GM12878 (cell line): ENCODE data around the gene CDK16. TPM values are rescaled to one million over a fixed set of nuclear protein-coding genes. Genes with fewer than 3 reads are reported as not detected.
A peak's percentile ranks its signal among the peaks of the same experiment; 100 is the strongest.

ENCODE experiments used
- ATAC-seq: fragments of 200-7000 bp; cut with Tn5 transposase; 3 replicates; pipeline ENCODE4 v1.9.1; 2020; ENCODE audit warnings: mild to moderate bottlenecking, moderate library complexity
- BruUV-seq: library from RNA; stranded (reverse); fragments of 400-500 nt; replicated peaks from 2 replicates; lab custom pipeline; 2021; lab: Mats Ljungman, UMichigan
- CTCF ChIA-PET: fragments of 300-600 bp; sonication (Branson Sonifier 250); formaldehyde crosslinking; extraction: SDS; loops from one replicate; lab custom pipeline; 2021; ENCODE audit warnings: inconsistent platforms; lab: Yijun Ruan, JAX
- POLR2A ChIA-PET: fragments of 350-600 bp; formaldehyde crosslinking; extraction: SDS; loops from one replicate; lab custom pipeline; 2021; ENCODE audit warnings: inconsistent platforms; lab: Charles Lee
- RAD21 ChIA-PET: fragments of 300-600 bp; sonication (Branson Sonifier 250); formaldehyde crosslinking; loops from one replicate; lab custom pipeline; 2023; ENCODE audit warnings: antibody characterized with exemption; ENCODE audit not compliant: unreplicated experiment; lab: Charles Lee
- SMC1A ChIA-PET: fragments of 300-600 bp; sonication (Branson Sonifier 250); formaldehyde crosslinking; loops from one replicate; lab custom pipeline; 2023; ENCODE audit not compliant: unreplicated experiment, uncharacterized antibody; lab: Charles Lee
- DNase-seq: peaks from one replicate; pipeline ENCODE4 v3.0.0-alpha.2; 2011; ENCODE audit warnings: low read depth, low spot score
- FAIRE-seq: peaks from 3 replicates; lab custom pipeline; 2011; peaks lifted over from hg19 to GRCh38; lab: Jason Lieb, UNC
- H2AFZ ChIP-seq: 2 replicates; pipeline ENCODE4 v1.6.0; 2011; ENCODE audit warnings: low read depth, low read length, control low read depth; ENCODE audit not compliant: control insufficient read depth
- H3K27ac ChIP-seq: 2 replicates; pipeline ENCODE4 v1.5.1; 2011; ENCODE audit warnings: control low read depth; ENCODE audit not compliant: control insufficient read depth, insufficient read depth
- H3K27me3 ChIP-seq, 2 experiments: replicated peaks in 1 of 2; 2 replicates each; pipeline versions ENCODE4 v1.6.0 to v1.6.1; 2011; ENCODE audit warnings: low read length in 1 of 2; ENCODE audit not compliant: control insufficient read depth in 2 of 2, insufficient read depth in 2 of 2
- H3K36me3 ChIP-seq, 2 experiments: 2 replicates each; pipeline ENCODE4 v1.5.1; 2011; ENCODE audit warnings: low read length in 1 of 2; ENCODE audit not compliant: control insufficient read depth in 2 of 2, insufficient read depth in 2 of 2
- H3K4me1 ChIP-seq: 2 replicates; pipeline ENCODE4 v1.6.1; 2011; ENCODE audit warnings: mild to moderate bottlenecking, low read length, moderate library complexity, mixed read lengths; ENCODE audit not compliant: control insufficient read depth, insufficient read depth
- H3K4me2 ChIP-seq: 2 replicates; pipeline ENCODE4 v1.6.0; 2011; ENCODE audit warnings: control low read depth; ENCODE audit not compliant: control insufficient read depth, insufficient read depth
- H3K4me3 ChIP-seq: fragments of 200-600 bp; sonication (generic); 2 replicates; pipeline ENCODE4 v1.5.1; 2016
- H3K79me2 ChIP-seq: 2 replicates; pipeline ENCODE4 v1.6.0; 2011; ENCODE audit warnings: low read length; ENCODE audit not compliant: control insufficient read depth, insufficient read depth
- H3K9ac ChIP-seq: 2 replicates; pipeline ENCODE4 v1.8.0; 2011; ENCODE audit warnings: low read length, control low read depth, mixed read lengths; ENCODE audit not compliant: control insufficient read depth, insufficient read depth
- H3K9me3 ChIP-seq: replicated peaks from 3 replicates; pipeline ENCODE4 v1.5.1; 2011; ENCODE audit warnings: mild to moderate bottlenecking, low read length; ENCODE audit not compliant: control insufficient read depth, insufficient read depth
- H4K20me1 ChIP-seq: 2 replicates; pipeline ENCODE4 v1.6.0; 2011; ENCODE audit not compliant: control insufficient read depth, insufficient read depth
- EGR1 ChIP-seq, 2 experiments: IDR thresholded peaks; 1 replicate in 1 of 2; 2 replicates in 1 of 2; pipeline ENCODE4 v1.6.1; 2011 to 2012; ENCODE audit warnings: low read depth in 2 of 2, low read length in 2 of 2, borderline replicate concordance in 1 of 2, mild to moderate bottlenecking in 1 of 2, moderate library complexity in 1 of 2
- EP300 ChIP-seq, 2 experiments: fragments of 150-350 bp in 1 of 2; IDR thresholded peaks; 2 replicates each; pipeline ENCODE4 v1.6.1; 2011 to 2012; ENCODE audit warnings: low read depth in 2 of 2, low read length in 2 of 2, borderline replicate concordance in 1 of 2, improper control_type of control experiment in 1 of 2, inconsistent platforms in 1 of 2; ENCODE audit not compliant: control insufficient read depth in 1 of 2
- FOXM1 ChIP-seq: IDR thresholded peaks from 2 replicates; pipeline ENCODE4 v1.6.1; 2012; ENCODE audit warnings: low read depth, mild to moderate bottlenecking, inconsistent platforms, low read length, moderate library complexity
- GABPA ChIP-seq: IDR thresholded peaks from 2 replicates; pipeline ENCODE4 v1.6.1; 2014; ENCODE audit warnings: antibody characterized with exemption, low read depth, mild to moderate bottlenecking, inconsistent platforms
- HDAC6 ChIP-seq: fragments of 200-600 bp; sonication (generic); IDR thresholded peaks from one replicate; pipeline ENCODE4 v1.8.0; 2017; ENCODE audit warnings: antibody characterized with exemption; ENCODE audit not compliant: unreplicated experiment
- IRF4 ChIP-seq: IDR thresholded peaks from 2 replicates; pipeline ENCODE4 v1.6.1; 2011; ENCODE audit warnings: low read depth, low read length
- JUNB ChIP-seq: IDR thresholded peaks from 2 replicates; pipeline ENCODE4 v1.6.1; 2016; ENCODE audit warnings: antibody characterized with exemption, mild to moderate bottlenecking
- JUND ChIP-seq: IDR thresholded peaks from 2 replicates; pipeline ENCODE4 v1.6.1; 2012; ENCODE audit warnings: low read depth, mild to moderate bottlenecking, low read length, improper control_type of control experiment, moderate library complexity
- MYB ChIP-seq: fragments of 150-350 bp; IDR thresholded peaks from 2 replicates; pipeline ENCODE4 v1.6.1; 2014; ENCODE audit warnings: mild to moderate bottlenecking, low read depth, low read length, borderline replicate concordance
- NFXL1 ChIP-seq: fragments of 450-650 bp; IDR thresholded peaks from 2 replicates; pipeline ENCODE4 v1.6.1; 2017; ENCODE audit warnings: antibody characterized with exemption, mild to moderate bottlenecking, borderline replicate concordance
- PML ChIP-seq: IDR thresholded peaks from 2 replicates; pipeline ENCODE4 v1.6.1; 2012; ENCODE audit warnings: low read length, inconsistent platforms
- POLR2A ChIP-seq: IDR thresholded peaks from 2 replicates; pipeline ENCODE4 v1.6.1; 2011; ENCODE audit warnings: low read depth, mild to moderate bottlenecking, low read length
- POLR2AphosphoS2 ChIP-seq: IDR thresholded peaks from 2 replicates; pipeline ENCODE4 v1.6.1; 2011; ENCODE audit warnings: low read depth, mild to moderate bottlenecking, low read length, improper control_type of control experiment, moderate library complexity
- RAD21 ChIP-seq: IDR thresholded peaks from 2 replicates; pipeline ENCODE4 v1.6.1; 2011; ENCODE audit warnings: mild to moderate bottlenecking, low read depth, low read length, moderate library complexity; ENCODE audit not compliant: insufficient read depth
- RELB ChIP-seq: fragments of 450-650 bp; IDR thresholded peaks from 2 replicates; pipeline ENCODE4 v1.6.1; 2017; ENCODE audit warnings: low read depth, mild to moderate bottlenecking, moderate library complexity
- TAF1 ChIP-seq: IDR thresholded peaks from 2 replicates; pipeline ENCODE4 v1.6.1; 2011; ENCODE audit warnings: mild to moderate bottlenecking, low read depth, low read length, borderline replicate concordance
- WGBS: methylation state at CpG from one replicate; pipeline ENCODE4 v1.1.6; 2016; ENCODE audit warnings: low lambda C conversion rate; ENCODE audit not compliant: insufficient replicate concordance, insufficient coverage; ENCODE audit errors: missing lambda C conversion rate; 5-methylcytosine and 5-hydroxymethylcytosine counted together
- in situ Hi-C: fragments of 300-500 bp; cut with MboI; formaldehyde crosslinking; loops from 9 replicates; pipeline ENCODE4 v1.14.3; 2018; ENCODE audit warnings: mixed read lengths
- intact Hi-C: fragments of 100-400 bp; cut with micrococcal nuclease; formaldehyde crosslinking; loops from one replicate; pipeline ENCODE4 v1.14.2; 2022; ENCODE audit not compliant: unreplicated experiment
- polyA plus RNA-seq, 11 experiments: library from polyadenylated mRNA; depleted of rRNA in 4 of 11; unstranded in 6 of 11; stranded (reverse) in 5 of 11; fragments of >200 nt; fragmentation: Nextera tagmentation in 4 of 11; fragmentation: Illumina TruSeq in 1 of 11; extraction: Ambion mirVana in 4 of 11; extraction: Trizol in 1 of 11; gene quantifications; 1 replicate in 1 of 11; 2 replicates in 10 of 11; pipeline versions ENCODE4 v1.2.1 to v1.2.3, GENCODE V29; 2011 to 2016; ENCODE audit warnings: inconsistent platforms in 2 of 11, missing spikeins in 2 of 11, low read depth in 1 of 11
- total RNA-seq, 4 experiments: library from RNA; depleted of rRNA in 3 of 4; stranded (reverse); fragments of >200 nt in 3 of 4; fragmentation: Illumina TruSeq in 1 of 4; extraction: Trizol in 1 of 4; gene quantifications; 2 replicates each; pipeline versions ENCODE4 v1.2.1 to v1.2.3, GENCODE V29; 2013 to 2021
- TF ChIP-seq, protein P1 (sequence below): IDR thresholded peaks from 2 replicates; pipeline ENCODE4 v1.6.1; 2012; ENCODE audit warnings: low read depth, low read length, improper control_type of control experiment
- TF ChIP-seq, protein P2 (sequence below): fragments of 450-650 bp; IDR thresholded peaks from 2 replicates; pipeline ENCODE4 v1.6.1; 2016; ENCODE audit warnings: mild to moderate bottlenecking

CDK16 gene
- total and polyA plus RNA-seq, 10 of the 15 experiments (the other 5 are each of a cell fraction or from before 2014, with no cell fraction given): 2.4 to 75.1 (median 48.2) TPM

GRCh38 chrX:47190445-47191269 is 27.8 kb upstream of the CDK16 start:
- intact Hi-C loops (loop anchor here (2.0 to 5.0 kb wide), 4 partner anchors 172 to 1757 kb away; no protein-coding TSS in a partner anchor), in situ Hi-C loops (loop anchor here (5.0 to 10.0 kb wide), 2 partner anchors 197 to 464 kb away; partner anchors contain the start of genes ELK1 and UXT)
- no TSS peak for BruUV-seq
- ChIA-PET POLR2A (interaction anchor here (0.8 to 3.4 kb wide), 8 partner anchors 12 to 326 kb away, joined by 3 to 25 read pairs (median 3); partner anchors contain the start of genes CDK16, NDUFB11, RBM10 and USP11), RAD21 (interaction anchor here (0.9 to 2.5 kb wide), 5 partner anchors 27 to 333 kb away, joined by 3 to 14 read pairs (median 6); partner anchors contain the start of genes CDK16, NDUFB11, RBM10 and USP11), CTCF (interaction anchor here (1.4 to 2.7 kb wide), 5 partner anchors 46 to 332 kb away, joined by 3 to 16 read pairs (median 8); partner anchors contain the start of genes NDUFB11, RBM10 and ZNF157), SMC1A (interaction anchor here (0.8 to 1.2 kb wide), 4 partner anchors 27 to 642 kb away, joined by 3 to 5 read pairs (median 4); partner anchors contain the start of genes NDUFB11 and RBM10)
- Histone ChIP-seq H3K4me3 (peak overlapping the region; percentile 77), H3K27me3 (no peaks in the 10 kb centered on the region), H3K36me3 (peaks cover 0 to 2% of the 10 kb centered on the region in 2 experiments; a peak in 3 of 4 replicates), H3K9ac (peak overlapping the region; percentile 84), H3K9me3 (no peaks in the 10 kb centered on the region), H3K4me2 (peak overlapping the region; percentile 24; the same call in 1 of the 2 replicates), H3K79me2 (peaks cover 34% of the 10 kb centered on the region), H4K20me1 (no peaks in the 10 kb centered on the region), H2AFZ (peak overlapping the region; percentile 59), H3K4me1 (peaks cover 8% of the 10 kb centered on the region), H3K27ac (peak overlapping the region; percentile 78)
- DNase-seq: peak; percentile 64
- FAIRE-seq: no peak
- ATAC-seq: peak; percentile 72
- WGBS: 25% methylated on average over 40 of the region's 40 CpGs
- TF ChIP-seq POLR2A (peak; percentile 92), JUNB (no peak), MYB (no peak), POLR2AphosphoS2 (peak; percentile 72; the same call in 1 of the 2 replicates), FOXM1 (no peak), HDAC6 (no peak), RAD21 (no peak), IRF4 (no peak), EGR1 (IDR thresholded peaks at IDR 0.05; ENCODE audit: borderline replicate concordance in 1 of 2, low read depth in 2 of 2, low read length in 2 of 2) (no peak), TAF1 (0 out of 2 replicates have a peak, but pooled peaks have one; percentile 74), GABPA (no peak), JUND (peak; percentile 99), RELB (peak; percentile 74; the same call in 1 of the 2 replicates), PML (peak; percentile 72; the same call in 1 of the 2 replicates), NFXL1 (no peak), EP300 (IDR thresholded peaks at IDR 0.05; ENCODE audit: borderline replicate concordance in 1 of 2, control insufficient read depth in 1 of 2, low read depth in 2 of 2, low read length in 2 of 2) (no peak)
- TF ChIP-seq, protein P1, sequence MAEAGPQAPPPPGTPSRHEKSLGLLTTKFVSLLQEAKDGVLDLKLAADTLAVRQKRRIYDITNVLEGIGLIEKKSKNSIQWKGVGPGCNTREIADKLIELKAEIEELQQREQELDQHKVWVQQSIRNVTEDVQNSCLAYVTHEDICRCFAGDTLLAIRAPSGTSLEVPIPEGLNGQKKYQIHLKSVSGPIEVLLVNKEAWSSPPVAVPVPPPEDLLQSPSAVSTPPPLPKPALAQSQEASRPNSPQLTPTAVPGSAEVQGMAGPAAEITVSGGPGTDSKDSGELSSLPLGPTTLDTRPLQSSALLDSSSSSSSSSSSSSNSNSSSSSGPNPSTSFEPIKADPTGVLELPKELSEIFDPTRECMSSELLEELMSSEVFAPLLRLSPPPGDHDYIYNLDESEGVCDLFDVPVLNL: no peak
- TF ChIP-seq, protein P2, sequence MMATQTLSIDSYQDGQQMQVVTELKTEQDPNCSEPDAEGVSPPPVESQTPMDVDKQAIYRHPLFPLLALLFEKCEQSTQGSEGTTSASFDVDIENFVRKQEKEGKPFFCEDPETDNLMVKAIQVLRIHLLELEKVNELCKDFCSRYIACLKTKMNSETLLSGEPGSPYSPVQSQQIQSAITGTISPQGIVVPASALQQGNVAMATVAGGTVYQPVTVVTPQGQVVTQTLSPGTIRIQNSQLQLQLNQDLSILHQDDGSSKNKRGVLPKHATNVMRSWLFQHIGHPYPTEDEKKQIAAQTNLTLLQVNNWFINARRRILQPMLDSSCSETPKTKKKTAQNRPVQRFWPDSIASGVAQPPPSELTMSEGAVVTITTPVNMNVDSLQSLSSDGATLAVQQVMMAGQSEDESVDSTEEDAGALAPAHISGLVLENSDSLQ: no peak
